IMR-90 (cell line): Measurements from ENCODE around the gene RGS12.

Experiments
- BHLHE40 ChIP-seq: fragments of 150-350 bp; IDR thresholded peaks from 2 replicates; pipeline ENCODE4 v1.6.1; 2016; ENCODE audit warnings: mild to moderate bottlenecking, low read depth, low read length
- CTCF ChIP-seq: conservative IDR thresholded peaks from 2 replicates; pipeline ENCODE4 v1.5.1; 2012; ENCODE audit warnings: mild to moderate bottlenecking, low read depth, low read length, improper control_type of control experiment
- ELK1 ChIP-seq: fragments of 150-350 bp; IDR thresholded peaks from 2 replicates; pipeline ENCODE4 v1.6.1; 2016; ENCODE audit warnings: low read depth, mild to moderate bottlenecking, low read length, moderate library complexity, borderline replicate concordance
- POLR2A ChIP-seq: IDR thresholded peaks from 2 replicates; pipeline ENCODE4 v1.6.1; 2012; ENCODE audit warnings: mild to moderate bottlenecking, low read depth, low read length

GRCh38 chr4:3323071-3323481 lies 30.3 kb downstream of the RGS12 start:
- no peak for TF ChIP-seq BHLHE40
- TF ChIP-seq CTCF: no peak
- no peak for TF ChIP-seq POLR2A
- no peak for TF ChIP-seq ELK1
